ENCODE results near the gene B4GALT1. TPM values are rescaled to one million over a fixed set of nuclear protein-coding genes. Genes with fewer than 3 reads are reported as not detected.

B4GALT1 gene
- total and polyA plus RNA-seq, 2 donors (not counting 3 experiments of a cell fraction or from before 2014, with no cell fraction given) = 61.4 to 66.5 TPM

- no peak overlapping the region for H3K4me2 ChIP-seq (ENCODE audit: insufficient read depth, low read length)
- intact Hi-C loops (cut with micrococcal nuclease) = no loop called here
- no peak overlapping the region for H3K9ac ChIP-seq (replicated peaks; ENCODE audit: extremely low read depth, insufficient read depth, low read length)
- ChIA-PET CTCF (interaction anchor here (0.9 to 6.4 kb wide), 5 partner anchors 69 to 182 kb away, joined by 3 to 67 read pairs (median 6); partner anchors contain the start of genes B4GALT1, BAG1 and CHMP5), POLR2A (no interaction called here)
- no peaks in the 10 kb centered on the region for H3K9me3 ChIP-seq (replicated peaks; ENCODE audit: control insufficient read depth, insufficient read depth, low read length)
- H3K27me3 ChIP-seq (ENCODE audit: control insufficient read depth in 2 of 2, insufficient read depth in 2 of 2, low read length in 2 of 2) = no peaks in the 10 kb centered on the region
- no TSS peak for BruUV-seq (replicated peaks)
- TF ChIP-seq MYC (IDR thresholded peaks at IDR 0.05; ENCODE audit: low read depth, low read length) (no peak), JUN (IDR thresholded peaks at IDR 0.05; ENCODE audit: borderline replicate concordance, insufficient read depth, insufficient read length, low read depth) (no peak), POLR2A (IDR thresholded peaks at IDR 0.05; ENCODE audit: low read depth, low read length) (no peak), GATA2 (IDR thresholded peaks at IDR 0.05; ENCODE audit: insufficient read depth, insufficient read length, low read depth, low read length) (no peak)
- TF ChIP-seq, protein P1, sequence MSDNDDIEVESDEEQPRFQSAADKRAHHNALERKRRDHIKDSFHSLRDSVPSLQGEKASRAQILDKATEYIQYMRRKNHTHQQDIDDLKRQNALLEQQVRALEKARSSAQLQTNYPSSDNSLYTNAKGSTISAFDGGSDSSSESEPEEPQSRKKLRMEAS (IDR thresholded peaks at IDR 0.05; ENCODE audit: insufficient read depth, insufficient read length) = no peak
- no peak for FAIRE-seq
- no peak overlapping the region for H3K4me3 ChIP-seq (replicated peaks in 1 of 3; ENCODE audit: insufficient read depth in 1 of 3, low read depth in 1 of 3, low read length in 3 of 3)
- H4K20me1 ChIP-seq (replicated peaks; ENCODE audit: control insufficient read depth, extremely low read depth, insufficient read depth, low read length) = no peaks in the 10 kb centered on the region
- no peak overlapping the region for H3K27ac ChIP-seq (ENCODE audit: insufficient read depth, low read depth, low read length)
- H3K9me1 ChIP-seq (replicated peaks; ENCODE audit: control insufficient read depth, extremely low read depth, insufficient read depth, low read length) = no peaks in the 10 kb centered on the region
- peak overlapping the region; percentile 66 for H2AFZ ChIP-seq (ENCODE audit: low read depth, low read length)
- peak; percentile 15 for DNase-seq (ENCODE audit: low read depth, low spot score)
- dilution Hi-C loops (cut with MboI; ENCODE audit: extremely low pct_ligation_motif_present, low sequenced_read_pairs) = no loop called here
- peaks cover 21% of the 10 kb centered on the region for H3K4me1 ChIP-seq (ENCODE audit: control insufficient read depth, extremely low read depth, insufficient read depth, low read length)
- H3K36me3 ChIP-seq (ENCODE audit: control insufficient read depth in 2 of 2, extremely low read depth in 1 of 2, insufficient read depth in 2 of 2, low read length in 2 of 2) = no peaks in the 10 kb centered on the region
- H3K79me2 ChIP-seq (ENCODE audit: control insufficient read depth, insufficient read depth, low read length) = no peaks in the 10 kb centered on the region
Observed at GRCh38 chr9:33082128-33082527, 85.0 kb downstream of the B4GALT1 start.

DNA sequence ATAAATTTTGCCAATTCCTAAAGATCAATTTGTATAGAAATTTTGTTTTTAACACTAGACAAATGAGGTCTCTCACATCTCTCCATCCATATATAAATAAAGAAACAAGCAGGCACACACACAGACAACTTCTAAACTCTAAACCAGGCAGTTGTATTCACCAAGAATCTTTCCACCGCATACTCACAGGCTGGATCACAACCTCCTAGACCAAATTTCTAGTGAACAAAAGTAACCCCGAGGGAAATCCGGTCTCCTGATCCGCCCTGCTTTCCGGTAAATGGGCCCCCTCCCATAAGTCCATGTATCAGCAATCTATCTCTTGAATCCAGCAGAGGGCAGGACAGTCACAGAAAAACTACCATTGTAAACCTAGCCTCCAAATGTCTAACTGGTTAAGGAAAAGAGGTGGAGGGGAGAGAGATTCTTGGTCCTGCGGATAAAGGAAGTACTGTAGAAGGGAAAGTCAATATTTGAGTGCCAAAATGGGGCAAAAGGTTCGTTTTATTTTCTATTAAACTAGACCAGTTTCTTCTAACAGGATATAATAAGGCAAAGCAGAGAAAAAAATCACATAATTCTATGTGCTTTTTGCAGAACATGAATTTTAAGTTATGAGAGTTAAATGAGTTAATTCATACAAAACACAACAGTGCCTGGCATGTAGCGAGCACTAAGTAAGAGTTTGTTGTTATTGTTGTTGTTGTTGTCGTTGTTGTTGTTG, 85.8 kb downstream of the B4GALT1 start:
- intact Hi-C loops (cut with micrococcal nuclease) = loop anchor here (1.0 kb wide), 5 partner anchors 26 to 183 kb away; partner anchors contain the start of genes B4GALT1 and BAG1
- H3K27ac ChIP-seq (ENCODE audit: insufficient read depth, low read depth, low read length) = peak overlapping the region; percentile 19

More for the DNA sequence above, 85.8 kb downstream of the B4GALT1 start:
- Histone ChIP-seq H3K4me1 (ENCODE audit: control insufficient read depth, extremely low read depth, insufficient read depth, low read length) (peaks cover 21% of the 10 kb centered on the region), H3K27me3 (ENCODE audit: control insufficient read depth in 2 of 2, insufficient read depth in 2 of 2, low read length in 2 of 2) (no peaks in the 10 kb centered on the region), H2AFZ (ENCODE audit: low read depth, low read length) (peak overlapping the region; percentile 5), H3K9ac (replicated peaks; ENCODE audit: extremely low read depth, insufficient read depth, low read length) (peak overlapping the region; percentile 16), H3K9me3 (replicated peaks; ENCODE audit: control insufficient read depth, insufficient read depth, low read length) (no peaks in the 10 kb centered on the region), H3K9me1 (replicated peaks; ENCODE audit: control insufficient read depth, extremely low read depth, insufficient read depth, low read length) (no peaks in the 10 kb centered on the region), H3K79me2 (ENCODE audit: control insufficient read depth, insufficient read depth, low read length) (peaks cover 2% of the 10 kb centered on the region), H3K4me2 (ENCODE audit: insufficient read depth, low read length) (peak overlapping the region; percentile 77), H4K20me1 (replicated peaks; ENCODE audit: control insufficient read depth, extremely low read depth, insufficient read depth, low read length) (no peaks in the 10 kb centered on the region), H3K36me3 (ENCODE audit: control insufficient read depth in 2 of 2, extremely low read depth in 1 of 2, insufficient read depth in 2 of 2, low read length in 2 of 2) (no peaks in the 10 kb centered on the region), H3K4me3 (replicated peaks in 1 of 3; ENCODE audit: insufficient read depth in 1 of 3, low read depth in 1 of 3, low read length in 3 of 3) (peak overlapping the region in 1 of 3 experiments; percentile 40)
- DNase-seq (ENCODE audit: low read depth, low spot score) = peak; percentile 95
- ChIA-PET CTCF (interaction anchor here (0.7 to 6.4 kb wide), 5 partner anchors 70 to 145 kb away, joined by 3 to 67 read pairs (median 5); partner anchors contain the start of gene B4GALT1), POLR2A (no interaction called here)
- BruUV-seq (replicated peaks) = no TSS peak
- peak; percentile 90 for FAIRE-seq
- peak; percentile 75 for TF ChIP-seq POLR2A (IDR thresholded peaks at IDR 0.05; ENCODE audit: low read depth, low read length)
- TF ChIP-seq CTCF (IDR thresholded peaks at IDR 0.05; ENCODE audit: extremely low read depth in 1 of 2, insufficient read depth in 1 of 2, low read depth in 1 of 2, low read length in 2 of 2) = peak; percentile 59 to 71
- peak; percentile 44 for TF ChIP-seq POLR2AphosphoS5 (IDR thresholded peaks at IDR 0.05; ENCODE audit: insufficient read depth, low read depth, low read length)
- TF ChIP-seq EZH2 (IDR thresholded peaks at IDR 0.05; ENCODE audit: borderline replicate concordance, low read depth, low read length, severe bottlenecking) = no peak
- dilution Hi-C loops (cut with MboI; ENCODE audit: extremely low pct_ligation_motif_present, low sequenced_read_pairs) = no loop called here

All from endothelial cell of umbilical vein (primary cell).